Lung (tissue), 12 donors: ENCODE measurements around the gene SHB. TPM values are rescaled to one million over a fixed set of nuclear protein-coding genes. Genes with fewer than 3 reads are reported as not detected.

Source experiments
- ATAC-seq: fragments of 200-7000 bp; cut with Tn5 transposase; one replicate; pipeline ENCODE4 v1.9.1; 2020; ENCODE audit warnings: moderate number of reproducible peaks; ENCODE audit not compliant: insufficient read depth, low FRiP score
- DNase-seq, 3 donors: peaks; one replicate each; pipeline ENCODE4 v3.0.0-alpha.2; 2013 to 2017
- H3K27ac ChIP-seq, 2 donors: one replicate each; pipeline ENCODE4 v1.5.1; 2013; ENCODE audit warnings: mild to moderate bottlenecking in 2 of 2, moderate library complexity in 2 of 2, control low read depth in 1 of 2, inconsistent platforms in 1 of 2, low read depth in 1 of 2, low read length in 1 of 2
- H3K27me3 ChIP-seq, 3 donors: one replicate each; pipeline ENCODE4 v1.5.1; 2013; ENCODE audit warnings: low read length in 2 of 3; ENCODE audit not compliant: control insufficient read depth in 3 of 3, insufficient read depth in 3 of 3
- H3K36me3 ChIP-seq, 4 donors: one replicate each; pipeline ENCODE4 v1.5.1; 2013; ENCODE audit warnings: low read length in 4 of 4, mild to moderate bottlenecking in 1 of 4, moderate library complexity in 1 of 4; ENCODE audit not compliant: control insufficient read depth in 4 of 4, insufficient read depth in 4 of 4
- H3K4me1 ChIP-seq, 5 donors: one replicate each; pipeline ENCODE4 v1.5.1; 2013; ENCODE audit warnings: low read length in 5 of 5, mild to moderate bottlenecking in 2 of 5, moderate library complexity in 1 of 5; ENCODE audit not compliant: control insufficient read depth in 5 of 5, insufficient read depth in 5 of 5
- H3K4me3 ChIP-seq: one replicate; pipeline ENCODE4 v1.5.1; 2013; ENCODE audit warnings: mild to moderate bottlenecking, control low read depth, moderate library complexity
- H3K9ac ChIP-seq, 2 donors: one replicate each; pipeline ENCODE4 v1.5.1; 2013; ENCODE audit warnings: low read length in 2 of 2, control low read depth in 1 of 2; ENCODE audit not compliant: insufficient read depth in 1 of 2
- H3K9me3 ChIP-seq, 4 donors: one replicate each; pipeline ENCODE4 v1.5.1; 2013; ENCODE audit warnings: low read length in 3 of 4, mild to moderate bottlenecking in 1 of 4, moderate library complexity in 1 of 4; ENCODE audit not compliant: control insufficient read depth in 4 of 4, insufficient read depth in 3 of 4
- CTCF ChIP-seq: IDR thresholded peaks from 2 replicates; pipeline ENCODE4 v1.5.1; 2012; ENCODE audit warnings: mild to moderate bottlenecking; ENCODE audit errors: control extremely low read depth, extremely low read depth
- WGBS, 2 donors: extraction: QIAGEN DNeasy Blood & Tissue Kit; methylation state at CpG; one replicate each; pipeline ENCODE4 v1.1.7; 2013; 5-methylcytosine and 5-hydroxymethylcytosine counted together
- polyA plus RNA-seq, 2 donors: library from polyadenylated mRNA; stranded (reverse); fragments of 200-250 nt; gene quantifications; one replicate each; pipeline ENCODE4 v1.2.1, GENCODE V29; 2013
- total RNA-seq, 2 donors: library from RNA; depleted of rRNA in 1 of 2; stranded (reverse); fragments of >200 nt in 1 of 2; gene quantifications; one replicate each; pipeline ENCODE4 v1.2.1, GENCODE V29; 2014 to 2021
- donor health status: control.
- donor health status: control.
- donor health status: Bipolar disorder and iron deficiency.
- donor health status: healthy.
- donor health status: DM: yes; HTN: yes; CAD: no.

The SHB gene
- total and polyA plus RNA-seq, 4 donors = 10.8 to 32.3 (median 14.4) TPM

- DNase-seq = no peak
- no peak for TF ChIP-seq CTCF
- ATAC-seq = no peak
- Histone ChIP-seq H3K4me3 (no peak overlapping the region), H3K4me1 (peaks cover 0 to 6% (median 0%) of the 10 kb centered on the region in 5 donors), H3K36me3 (no peaks in the 10 kb centered on the region), H3K27me3 (no peaks in the 10 kb centered on the region), H3K9ac (no peak overlapping the region), H3K9me3 (no peaks in the 10 kb centered on the region), H3K27ac (no peak overlapping the region)
- 94 to 100% methylated on average over 1 of the region's 1 CpG for WGBS, 2 donors
Observed at GRCh38 chr9:38112456-38112855, 43.4 kb upstream of the SHB start.

- no peak for TF ChIP-seq CTCF
- Histone ChIP-seq H3K9ac (no peak overlapping the region), H3K9me3 (no peaks in the 10 kb centered on the region), H3K27me3 (no peaks in the 10 kb centered on the region), H3K4me1 (peaks cover 0 to 3% (median 0%) of the 10 kb centered on the region in 5 donors), H3K27ac (no peak overlapping the region), H3K4me3 (no peak overlapping the region), H3K36me3 (no peaks in the 10 kb centered on the region)
- no peak for DNase-seq
- WGBS, 2 donors = 90 to 94% methylated on average over 5 of the region's 5 CpGs
- no peak for ATAC-seq
Observed at GRCh38 chr9:38112049-38112448, 43.0 kb upstream of the SHB start.

- Histone ChIP-seq H3K36me3 (no peaks in the 10 kb centered on the region), H3K4me1 (peaks cover 0 to 3% (median 0%) of the 10 kb centered on the region in 5 donors), H3K27me3 (no peaks in the 10 kb centered on the region), H3K9me3 (no peaks in the 10 kb centered on the region), H3K9ac (no peak overlapping the region), H3K4me3 (no peak overlapping the region), H3K27ac (no peak overlapping the region)
- ATAC-seq (no peak), DNase-seq (peak in 1 of 3 donors; percentile 3)
- WGBS, 2 donors = 65 to 74% methylated on average over 6 of the region's 6 CpGs
- TF ChIP-seq CTCF = no peak
Observed at GRCh38 chr9:38110476-38110875, 41.4 kb upstream of the SHB start.

GRCh38 chr9:38109601-38110000 lies 40.6 kb upstream of the SHB start:
- H3K4me3 ChIP-seq = no peak overlapping the region
- no peaks in the 10 kb centered on the region for H3K27me3 ChIP-seq
- H3K9me3 ChIP-seq = no peaks in the 10 kb centered on the region
- H3K9ac ChIP-seq = no peak overlapping the region
- DNase-seq (no peak), ATAC-seq (no peak)
- TF ChIP-seq CTCF = no peak
- WGBS, 2 donors = 64 to 81% methylated on average over 6 of the region's 6 CpGs
- H3K36me3 ChIP-seq = no peaks in the 10 kb centered on the region
- peaks cover 0 to 3% (median 0%) of the 10 kb centered on the region in 5 donors for H3K4me1 ChIP-seq
- H3K27ac ChIP-seq = no peak overlapping the region
